Parathyroid adenoma (tissue), 2 donors: ENCODE measurements around the gene CLECL1.

Experiments used
- H2AFZ ChIP-seq: fragments of 300-600 bp; sonication (generic); one replicate; pipeline ENCODE4 v1.7.0; 2017; ENCODE audit warnings: antibody characterized with exemption, mild to moderate bottlenecking
- H3K27ac ChIP-seq: fragments of 300-600 bp; sonication (generic); one replicate; pipeline ENCODE4 v1.7.0; 2017
- H3K27me3 ChIP-seq: fragments of 300-600 bp; sonication (generic); one replicate; pipeline ENCODE4 v1.7.0; 2017; ENCODE audit warnings: low read length; ENCODE audit not compliant: control insufficient read depth, insufficient read depth
- H3K36me3 ChIP-seq: fragments of 300-600 bp; sonication (generic); one replicate; pipeline ENCODE4 v1.7.0; 2017; ENCODE audit warnings: low read length; ENCODE audit not compliant: control insufficient read depth, insufficient read depth
- H3K4me1 ChIP-seq: fragments of 300-600 bp; sonication (generic); one replicate; pipeline ENCODE4 v1.7.0; 2017; ENCODE audit warnings: control low read depth
- H3K4me2 ChIP-seq: fragments of 300-600 bp; sonication (generic); one replicate; pipeline ENCODE4 v1.7.0; 2017; ENCODE audit warnings: low read length
- H3K4me3 ChIP-seq: fragments of 300-600 bp; sonication (generic); one replicate; pipeline ENCODE4 v1.7.0; 2017; ENCODE audit warnings: low read depth, low read length
- H3K79me2 ChIP-seq: fragments of 300-600 bp; sonication (generic); one replicate; pipeline ENCODE4 v1.7.0; 2017; ENCODE audit warnings: control low read depth
- H3K9ac ChIP-seq: fragments of 300-600 bp; sonication (generic); one replicate; pipeline ENCODE4 v1.7.0; 2017; ENCODE audit warnings: mild to moderate bottlenecking
- H3K9me3 ChIP-seq: fragments of 300-600 bp; sonication (generic); one replicate; pipeline ENCODE4 v1.7.0; 2017; ENCODE audit warnings: low read length; ENCODE audit not compliant: control insufficient read depth
- CTCF ChIP-seq: fragments of 300-600 bp; sonication (generic); IDR thresholded peaks from one replicate; pipeline ENCODE4 v1.7.0; 2017; ENCODE audit warnings: antibody characterized with exemption, mild to moderate bottlenecking
- donor health status: primary hyperparathyroidism.

The CLECL1 gene

DNA sequence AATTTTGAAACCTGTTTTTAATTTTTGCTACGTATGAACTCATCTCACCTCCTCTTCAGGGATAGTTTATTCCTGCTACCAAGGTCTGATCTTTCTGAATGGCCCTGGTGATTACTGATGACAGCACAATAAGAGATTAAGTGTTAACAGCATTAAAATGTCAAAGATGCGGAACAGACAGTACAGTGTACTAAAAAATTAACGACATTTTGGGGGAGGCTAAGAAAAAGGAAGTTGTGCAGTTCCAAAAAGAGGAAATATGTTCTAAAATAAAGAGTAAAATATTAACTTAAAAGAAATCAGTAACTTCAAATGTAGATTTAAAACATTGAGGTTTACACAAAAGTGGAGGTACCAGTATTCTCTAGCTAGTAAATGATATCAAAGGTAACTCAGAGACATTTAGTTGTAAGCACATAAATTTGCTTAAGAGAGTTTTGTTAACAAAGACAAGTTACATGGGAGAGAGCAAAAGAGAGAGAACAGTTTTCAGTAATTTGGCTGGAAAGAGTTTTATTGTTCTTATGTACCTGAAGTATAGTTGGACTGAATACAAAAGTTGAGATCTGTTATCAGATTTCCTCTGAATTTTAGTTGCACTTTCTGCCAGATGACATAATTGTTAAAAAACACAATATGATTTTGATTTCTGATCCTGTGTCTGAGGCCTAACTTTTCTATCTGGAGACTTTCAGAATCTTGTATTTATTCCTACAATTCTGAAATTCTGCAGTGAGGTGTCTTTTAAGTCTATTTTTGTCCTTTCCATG, 4.2 kb upstream of the CLECL1 start:
- Histone ChIP-seq H2AFZ (no peak overlapping the region), H3K4me1 (no peaks in the 10 kb centered on the region), H3K9me3 (no peaks in the 10 kb centered on the region), H3K79me2 (no peaks in the 10 kb centered on the region), H3K27ac (no peak overlapping the region), H3K4me3 (no peak overlapping the region), H3K27me3 (no peaks in the 10 kb centered on the region), H3K36me3 (no peaks in the 10 kb centered on the region), H3K4me2 (no peak overlapping the region), H3K9ac (no peak overlapping the region)
- no peak for TF ChIP-seq CTCF

GRCh38 chr12:9735601-9736000, 2.7 kb upstream of the CLECL1 start:
- no peak overlapping the region for H3K27ac ChIP-seq
- no peaks in the 10 kb centered on the region for H3K79me2 ChIP-seq
- no peaks in the 10 kb centered on the region for H3K27me3 ChIP-seq
- H3K9me3 ChIP-seq: no peaks in the 10 kb centered on the region
- no peak overlapping the region for H2AFZ ChIP-seq
- no peaks in the 10 kb centered on the region for H3K36me3 ChIP-seq
- H3K4me2 ChIP-seq: no peak overlapping the region
- no peaks in the 10 kb centered on the region for H3K4me1 ChIP-seq
- H3K9ac ChIP-seq: no peak overlapping the region
- H3K4me3 ChIP-seq: no peak overlapping the region
- TF ChIP-seq CTCF: no peak

GRCh38 chr12:9731797-9732196, 1.1 kb downstream of the CLECL1 start:
- H2AFZ ChIP-seq: no peak overlapping the region
- no peak overlapping the region for H3K9ac ChIP-seq
- no peaks in the 10 kb centered on the region for H3K36me3 ChIP-seq
- no peak for TF ChIP-seq CTCF
- no peak overlapping the region for H3K4me2 ChIP-seq
- no peak overlapping the region for H3K4me3 ChIP-seq
- H3K79me2 ChIP-seq: no peaks in the 10 kb centered on the region
- no peaks in the 10 kb centered on the region for H3K27me3 ChIP-seq
- H3K4me1 ChIP-seq: no peaks in the 10 kb centered on the region
- H3K27ac ChIP-seq: no peak overlapping the region
- H3K9me3 ChIP-seq: no peaks in the 10 kb centered on the region

DNA sequence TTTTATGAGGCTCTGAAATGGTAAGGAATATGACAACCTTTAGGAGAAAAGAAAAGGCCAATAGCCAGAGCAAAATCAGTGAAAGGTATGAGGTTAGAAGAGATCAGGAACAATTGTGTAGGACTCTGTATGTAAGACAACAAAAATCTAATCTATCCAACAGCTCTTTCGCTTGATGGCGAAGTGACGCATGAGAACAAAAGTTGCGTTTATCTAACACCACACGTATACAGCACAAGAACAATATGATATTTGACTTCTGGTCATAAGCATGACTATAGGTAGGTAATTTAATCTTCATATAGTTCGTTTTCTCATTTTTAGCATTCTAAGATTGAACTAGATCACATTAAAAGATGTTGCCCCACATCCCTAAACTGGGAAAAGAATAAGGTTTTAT, 1.5 kb downstream of the CLECL1 start:
- H3K36me3 ChIP-seq: no peaks in the 10 kb centered on the region
- no peak overlapping the region for H3K9ac ChIP-seq
- no peaks in the 10 kb centered on the region for H3K4me1 ChIP-seq
- no peak overlapping the region for H2AFZ ChIP-seq
- H3K27ac ChIP-seq: no peak overlapping the region
- no peaks in the 10 kb centered on the region for H3K27me3 ChIP-seq
- TF ChIP-seq CTCF: no peak
- no peak overlapping the region for H3K4me2 ChIP-seq
- H3K79me2 ChIP-seq: no peaks in the 10 kb centered on the region
- no peaks in the 10 kb centered on the region for H3K9me3 ChIP-seq
- no peak overlapping the region for H3K4me3 ChIP-seq

GRCh38 chr12:9730591-9730990, 2.3 kb downstream of the CLECL1 start:
- Histone ChIP-seq H3K79me2 (no peaks in the 10 kb centered on the region), H3K27ac (no peak overlapping the region), H3K9me3 (no peaks in the 10 kb centered on the region), H3K9ac (no peak overlapping the region), H2AFZ (no peak overlapping the region), H3K27me3 (no peaks in the 10 kb centered on the region), H3K4me2 (no peak overlapping the region), H3K4me1 (no peaks in the 10 kb centered on the region), H3K36me3 (no peaks in the 10 kb centered on the region), H3K4me3 (no peak overlapping the region)
- no peak for TF ChIP-seq CTCF
